Nephron progenitor cell (in vitro differentiated cells): ENCODE measurements around the gene TEX12.

Experiments used
- DNase-seq: peaks from one replicate; pipeline ENCODE4 v3.0.0; 2021
- H3K27ac Mint-ChIP-seq: 2 replicates; pipeline ENCODE4 v1.8.0; 2021; ENCODE audit warnings: mild to moderate bottlenecking, moderate library complexity, mixed read lengths
- H3K27me3 Mint-ChIP-seq: 2 replicates; pipeline ENCODE4 v1.8.0; 2021; ENCODE audit warnings: mild to moderate bottlenecking, low read depth, mixed read lengths; ENCODE audit not compliant: poor library complexity
- H3K36me3 Mint-ChIP-seq: 2 replicates; pipeline ENCODE4 v1.8.0; 2021; ENCODE audit warnings: low read depth, mixed read lengths
- H3K4me1 Mint-ChIP-seq: 2 replicates; pipeline ENCODE4 v1.8.0; 2021; ENCODE audit warnings: mixed read lengths
- H3K4me3 Mint-ChIP-seq: 2 replicates; pipeline ENCODE4 v1.8.0; 2021; ENCODE audit warnings: mild to moderate bottlenecking, moderate library complexity, mixed read lengths
- H3K9me3 Mint-ChIP-seq: 2 replicates; pipeline ENCODE4 v1.8.0; 2021; ENCODE audit warnings: mild to moderate bottlenecking, moderate library complexity, mixed read lengths
- CTCF ChIP-seq: fragments of 200-600 bp; sonication (generic); IDR thresholded peaks from 2 replicates; pipeline ENCODE4 v1.5.0; 2021; ENCODE audit warnings: antibody characterized with exemption

The TEX12 gene

DNA sequence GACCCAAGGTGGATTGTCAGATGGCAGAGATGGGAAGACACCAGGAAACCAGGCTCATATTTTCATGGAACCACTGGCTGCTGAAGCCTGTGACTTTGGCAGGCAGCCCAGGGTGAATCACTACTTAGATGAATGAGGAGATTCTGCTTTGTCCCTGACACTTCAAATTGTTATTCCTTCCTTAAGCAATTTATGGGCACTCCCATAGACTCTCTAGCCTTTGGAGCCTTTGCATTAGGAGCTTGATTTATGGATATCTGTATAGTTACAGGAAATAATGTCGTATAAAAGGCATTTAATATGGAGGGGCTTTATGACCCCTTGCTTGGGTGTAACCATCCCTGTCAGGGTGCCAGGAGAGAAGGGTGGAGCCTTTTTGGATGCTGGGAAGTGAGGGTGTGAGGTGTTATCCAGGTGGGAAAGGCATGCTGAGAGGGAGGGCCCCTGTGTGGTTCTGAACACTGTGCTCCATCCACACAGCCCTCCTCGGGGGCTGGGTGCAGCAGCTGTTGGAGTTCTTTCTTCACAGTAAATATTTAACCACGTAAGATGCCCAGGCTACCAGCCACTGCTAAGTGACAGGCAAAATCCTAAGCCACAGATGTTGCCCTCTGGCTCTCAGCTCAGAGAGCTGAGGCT lies 38.6 kb upstream of the TEX12 start:
- TF ChIP-seq CTCF, result no peak
- Mint-ChIP-seq H3K9me3 (no peaks in the 10 kb centered on the region), H3K4me1 (peaks cover 18% of the 10 kb centered on the region), H3K4me3 (no peak overlapping the region), H3K27me3 (no peaks in the 10 kb centered on the region), H3K27ac (no peak overlapping the region), H3K36me3 (no peaks in the 10 kb centered on the region)
- DNase-seq, result no peak

- DNase-seq, result no peak
- Mint-ChIP-seq H3K27me3 (no peaks in the 10 kb centered on the region), H3K9me3 (peaks cover 6% of the 10 kb centered on the region), H3K4me3 (no peak overlapping the region), H3K36me3 (peaks cover 6% of the 10 kb centered on the region), H3K27ac (no peak overlapping the region), H3K4me1 (peaks cover 25% of the 10 kb centered on the region)
- no peak for TF ChIP-seq CTCF
These were observed 37.5 kb upstream of the TEX12 start for GRCh38 chr11:112129656-112130055.

GRCh38 chr11:112132737-112133136 lies 34.4 kb upstream of the TEX12 start:
- TF ChIP-seq CTCF, result no peak
- no peak for DNase-seq
- no peak overlapping the region for H3K4me3 Mint-ChIP-seq
- H3K9me3 Mint-ChIP-seq, result peaks cover 6% of the 10 kb centered on the region
- H3K4me1 Mint-ChIP-seq, result peaks cover 25% of the 10 kb centered on the region
- H3K27ac Mint-ChIP-seq, result no peak overlapping the region
- peaks cover 4% of the 10 kb centered on the region for H3K27me3 Mint-ChIP-seq
- peaks cover 6% of the 10 kb centered on the region for H3K36me3 Mint-ChIP-seq

DNA sequence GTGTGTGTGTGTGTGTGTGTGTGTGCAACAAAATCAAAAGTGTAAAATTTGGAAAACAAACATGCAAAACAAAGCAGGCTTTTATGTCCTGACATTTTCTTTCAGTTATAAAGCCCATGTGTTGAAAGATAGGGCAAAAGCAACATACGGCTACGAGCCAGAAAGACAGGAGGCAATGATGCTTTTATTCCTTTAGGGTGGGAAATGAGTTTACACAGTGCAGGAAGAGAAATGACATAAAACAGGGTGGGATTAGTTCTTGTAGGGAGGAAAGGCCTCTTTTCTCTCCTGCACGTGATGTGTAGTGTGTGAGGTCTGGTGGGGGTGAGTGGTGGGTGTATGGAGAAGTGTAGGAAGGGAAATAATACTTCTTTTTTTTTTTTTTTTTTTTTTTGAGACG lies 32.7 kb upstream of the TEX12 start:
- H3K4me3 Mint-ChIP-seq, result no peak overlapping the region
- peak overlapping the region; percentile 53 for H3K27ac Mint-ChIP-seq
- no peak for DNase-seq
- H3K27me3 Mint-ChIP-seq, result peaks cover 4% of the 10 kb centered on the region
- peaks cover 6% of the 10 kb centered on the region for H3K9me3 Mint-ChIP-seq
- peaks cover 6% of the 10 kb centered on the region for H3K36me3 Mint-ChIP-seq
- no peak for TF ChIP-seq CTCF
- peaks cover 14% of the 10 kb centered on the region for H3K4me1 Mint-ChIP-seq

DNA sequence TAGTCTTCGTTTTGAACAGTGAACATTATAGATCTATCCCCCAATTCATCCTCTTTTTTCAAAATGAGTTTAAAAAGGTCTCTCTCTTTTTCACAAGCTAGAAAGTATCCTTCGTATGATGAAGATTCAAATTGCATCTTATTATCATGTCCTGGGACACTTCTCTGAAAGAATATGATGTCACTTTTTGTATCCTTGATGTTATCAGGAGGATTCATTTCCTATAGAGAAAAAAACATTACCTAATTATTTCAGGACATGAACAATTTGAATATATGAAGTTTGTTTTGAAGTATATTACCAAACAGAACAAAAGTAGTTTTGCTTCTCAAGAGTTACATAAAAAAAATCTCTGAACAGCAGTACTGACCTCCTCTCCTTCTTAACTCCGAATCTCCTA lies 23.6 kb upstream of the TEX12 start:
- H3K4me1 Mint-ChIP-seq, result no peaks in the 10 kb centered on the region
- H3K27ac Mint-ChIP-seq, result no peak overlapping the region
- peaks cover 14% of the 10 kb centered on the region for H3K9me3 Mint-ChIP-seq

More for the DNA sequence above, 23.6 kb upstream of the TEX12 start:
- Mint-ChIP-seq H3K4me3 (no peak overlapping the region), H3K36me3 (peaks cover 24% of the 10 kb centered on the region), H3K27me3 (peaks cover 6% of the 10 kb centered on the region)
- no peak for DNase-seq
- no peak for TF ChIP-seq CTCF
